HFF-Myc (cell line): ENCODE measurements around the gene REP15.
"Not testable (repeated sequence)": the region's sequence is repeated elsewhere in the genome, so short reads cannot be mapped to it uniquely, and the experiment has no call there.

Experiments
- DNase-seq: peaks from one replicate; pipeline ENCODE4 v3.0.0-alpha.2; 2011; ENCODE audit warnings: low read depth; ENCODE audit errors: extremely low read depth
- H3K4me3 ChIP-seq: replicated peaks from 2 replicates; pipeline ENCODE4 v1.5.1; 2011; ENCODE audit warnings: low read depth, mild to moderate bottlenecking, control low read depth, low read length
- TF ChIP-seq, protein P1 (sequence below): IDR thresholded peaks from 2 replicates; pipeline ENCODE4 v1.5.1; 2012; ENCODE audit warnings: mild to moderate bottlenecking, low read depth, low read length, control low read depth; ENCODE audit errors: missing control alignments

REP15 gene

DNA sequence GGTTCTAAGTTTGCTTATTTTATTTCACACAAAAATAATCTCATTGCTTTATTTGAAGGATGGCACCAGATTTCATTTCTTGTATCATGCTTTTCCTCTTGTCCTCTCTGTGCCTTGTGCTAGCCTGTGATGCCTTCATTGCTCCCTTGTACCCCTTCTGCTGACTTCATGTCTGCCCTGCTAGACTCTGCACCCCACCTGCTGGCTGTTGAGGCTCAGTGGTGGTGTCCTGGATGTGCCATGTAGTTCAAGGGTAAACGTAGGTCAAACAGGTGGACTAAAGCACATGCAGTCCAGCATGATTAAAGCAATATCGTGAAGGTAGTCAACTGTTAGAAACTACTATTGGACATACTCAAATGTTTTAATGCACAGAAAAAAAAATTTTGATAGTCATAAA is 36.0 kb downstream of the REP15 start:
- TF ChIP-seq, protein P1, sequence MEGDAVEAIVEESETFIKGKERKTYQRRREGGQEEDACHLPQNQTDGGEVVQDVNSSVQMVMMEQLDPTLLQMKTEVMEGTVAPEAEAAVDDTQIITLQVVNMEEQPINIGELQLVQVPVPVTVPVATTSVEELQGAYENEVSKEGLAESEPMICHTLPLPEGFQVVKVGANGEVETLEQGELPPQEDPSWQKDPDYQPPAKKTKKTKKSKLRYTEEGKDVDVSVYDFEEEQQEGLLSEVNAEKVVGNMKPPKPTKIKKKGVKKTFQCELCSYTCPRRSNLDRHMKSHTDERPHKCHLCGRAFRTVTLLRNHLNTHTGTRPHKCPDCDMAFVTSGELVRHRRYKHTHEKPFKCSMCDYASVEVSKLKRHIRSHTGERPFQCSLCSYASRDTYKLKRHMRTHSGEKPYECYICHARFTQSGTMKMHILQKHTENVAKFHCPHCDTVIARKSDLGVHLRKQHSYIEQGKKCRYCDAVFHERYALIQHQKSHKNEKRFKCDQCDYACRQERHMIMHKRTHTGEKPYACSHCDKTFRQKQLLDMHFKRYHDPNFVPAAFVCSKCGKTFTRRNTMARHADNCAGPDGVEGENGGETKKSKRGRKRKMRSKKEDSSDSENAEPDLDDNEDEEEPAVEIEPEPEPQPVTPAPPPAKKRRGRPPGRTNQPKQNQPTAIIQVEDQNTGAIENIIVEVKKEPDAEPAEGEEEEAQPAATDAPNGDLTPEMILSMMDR: peak; percentile 22
- H3K4me3 ChIP-seq: no peak overlapping the region
- DNase-seq: no peak

DNA sequence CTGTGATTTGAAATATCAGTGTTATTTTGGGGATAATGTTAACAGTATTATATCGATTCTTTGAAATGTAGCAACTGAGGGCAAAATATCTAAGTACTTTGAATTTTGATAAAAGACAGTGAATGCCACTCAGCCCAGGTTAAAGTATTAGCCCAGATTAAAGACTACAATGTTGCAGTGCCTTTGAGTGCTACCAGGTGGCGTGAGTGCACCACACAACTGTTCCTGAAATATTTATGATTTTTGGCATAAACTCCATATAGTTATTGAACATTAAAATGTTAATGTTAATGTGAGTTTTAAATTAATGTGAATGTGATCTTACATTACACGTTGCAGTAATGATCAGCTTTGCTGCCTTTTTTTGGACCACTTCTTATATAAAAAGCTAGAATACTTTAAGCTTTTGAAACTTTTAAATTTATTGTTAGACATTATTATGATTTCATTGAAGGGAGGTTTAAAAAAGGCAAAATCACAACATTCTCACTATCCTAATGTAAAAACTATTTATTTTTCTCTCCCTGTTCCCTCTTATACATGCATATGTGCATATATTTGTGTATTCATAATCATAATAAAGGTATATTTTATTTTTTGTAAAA is 36.9 kb downstream of the REP15 start:
- DNase-seq: no peak
- no peak overlapping the region for H3K4me3 ChIP-seq
- TF ChIP-seq, protein P1: peak; percentile 70

- TF ChIP-seq, protein P1: no peak
- H3K4me3 ChIP-seq: no peak overlapping the region
- DNase-seq: no peak
Observed at GRCh38 chr12:27733791-27734190, 37.5 kb downstream of the REP15 start.

- not testable (repeated sequence) for H3K4me3 ChIP-seq, DNase-seq
Observed at GRCh38 chr12:27734321-27734720, 38.1 kb downstream of the REP15 start.

DNA sequence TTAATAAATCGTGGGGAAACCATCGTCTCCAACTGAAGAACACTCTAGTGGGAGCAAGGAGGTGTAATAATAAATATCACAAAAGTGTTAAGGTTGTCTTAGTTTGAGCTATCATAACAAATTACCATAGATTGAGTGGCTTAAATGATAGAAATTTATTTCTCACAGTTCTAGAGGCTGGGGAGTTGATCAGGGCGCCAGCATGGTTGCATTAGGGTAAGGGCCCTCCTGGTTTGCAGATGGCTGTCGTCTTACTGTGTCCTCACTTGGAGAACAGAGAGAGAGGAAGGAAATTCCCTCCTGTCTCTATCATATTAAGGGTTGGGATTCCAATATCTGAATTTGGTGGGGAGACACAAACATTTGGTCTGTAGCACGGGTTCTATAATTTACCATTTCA is 47.4 kb downstream of the REP15 start:
- H3K4me3 ChIP-seq: no peak overlapping the region
- TF ChIP-seq, protein P1: no peak
- no peak for DNase-seq

DNA sequence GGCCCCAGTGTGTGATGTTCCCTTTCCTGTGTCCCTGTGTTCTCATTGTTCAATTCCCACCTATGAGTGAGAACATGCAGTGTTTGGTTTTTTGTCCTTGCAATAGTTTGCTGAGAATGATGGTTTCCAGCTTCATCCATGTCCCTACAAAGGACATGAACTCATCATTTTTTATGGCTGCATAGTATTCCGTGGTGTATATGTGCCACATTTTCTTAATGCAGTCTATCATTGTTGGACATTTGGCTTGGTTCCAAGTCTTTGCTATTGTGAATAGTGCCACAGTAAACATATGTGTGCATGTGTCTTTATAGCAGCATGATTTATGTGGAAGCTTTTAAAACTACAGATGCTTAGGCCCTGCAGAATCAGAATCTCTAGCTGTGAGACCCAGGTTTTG is 49.5 kb downstream of the REP15 start:
- not testable (repeated sequence) for DNase-seq, H3K4me3 ChIP-seq
